Measurements from ENCODE around the gene MSI2. TPM values are rescaled to one million over a fixed set of nuclear protein-coding genes. Genes with fewer than 3 reads are reported as not detected.

Gene MSI2
- total RNA-seq, 2 donors from 2014 or later = 23.2 to 30.9 TPM

- intact Hi-C loops (cut with DNase I) = loop anchor here (5.0 to 10.0 kb wide), 2 partner anchors 69 to 426 kb away; no protein-coding TSS in a partner anchor
- no peak for DNase-seq (ENCODE audit: low spot score)
Observed at GRCh38 chr17:57670769-57671569, 414.6 kb downstream of the MSI2 start.

- intact Hi-C loops (cut with DNase I) = loop anchor here (5.0 to 10.0 kb wide), 2 partner anchors 70 to 427 kb away; no protein-coding TSS in a partner anchor
- peak; percentile 91 for DNase-seq (ENCODE audit: low spot score)
Observed at GRCh38 chr17:57671667-57672632, 415.6 kb downstream of the MSI2 start.

GRCh38 chr17:57672971-57673370, 416.6 kb downstream of the MSI2 start:
- DNase-seq (ENCODE audit: low spot score) = no peak
- intact Hi-C loops (cut with DNase I) = loop anchor here (5.0 to 10.0 kb wide), 2 partner anchors 71 to 428 kb away; no protein-coding TSS in a partner anchor

- DNase-seq (ENCODE audit: low spot score) = no peak
- intact Hi-C loops (cut with DNase I) = loop anchor here (5.0 to 10.0 kb wide), 2 partner anchors 73 to 430 kb away; no protein-coding TSS in a partner anchor
Observed at GRCh38 chr17:57674894-57675293, 418.6 kb downstream of the MSI2 start.

GRCh38 chr17:57675427-57676387, 419.4 kb downstream of the MSI2 start:
- no peak for DNase-seq (ENCODE audit: low spot score)
- intact Hi-C loops (cut with DNase I) = loop anchor here (10.0 kb wide), 1 partner anchor 431 kb away; no protein-coding TSS in a partner anchor

- intact Hi-C loops (cut with DNase I) = loop anchor here (10.0 kb wide), 1 partner anchor 432 kb away; no protein-coding TSS in a partner anchor
Observed at GRCh38 chr17:57676543-57676942, 420.2 kb downstream of the MSI2 start.

GRCh38 chr17:57677301-57677700, 421.0 kb downstream of the MSI2 start:
- no peak for DNase-seq (ENCODE audit: low spot score)
- intact Hi-C loops (cut with DNase I) = loop anchor here (10.0 kb wide), 1 partner anchor 432 kb away; no protein-coding TSS in a partner anchor

More at GRCh38 chr17:57676543-57676942, 420.2 kb downstream of the MSI2 start:
- DNase-seq (ENCODE audit: low spot score) = no peak

- intact Hi-C loops (cut with DNase I) = loop anchor here (10.0 kb wide), 1 partner anchor 433 kb away; no protein-coding TSS in a partner anchor
- no peak for DNase-seq (ENCODE audit: low spot score)
Observed at GRCh38 chr17:57677858-57678257, 421.5 kb downstream of the MSI2 start.

GRCh38 chr17:57678393-57678792, 422.1 kb downstream of the MSI2 start:
- intact Hi-C loops (cut with DNase I) = loop anchor here (10.0 kb wide), 1 partner anchor 434 kb away; no protein-coding TSS in a partner anchor
- DNase-seq (ENCODE audit: low spot score) = no peak

GRCh38 chr17:57679356-57679755, 423.0 kb downstream of the MSI2 start:
- intact Hi-C loops (cut with DNase I) = loop anchor here (10.0 kb wide), 1 partner anchor 435 kb away; no protein-coding TSS in a partner anchor
- no peak for DNase-seq (ENCODE audit: low spot score)

- intact Hi-C loops (cut with DNase I) = loop anchor here (10.0 kb wide), 1 partner anchor 435 kb away; no protein-coding TSS in a partner anchor
- no peak for DNase-seq (ENCODE audit: low spot score)
Observed at GRCh38 chr17:57679906-57680695, 423.8 kb downstream of the MSI2 start.

GRCh38 chr17:57682701-57683100, 426.4 kb downstream of the MSI2 start:
- intact Hi-C loops (cut with DNase I) = no loop called here
- DNase-seq (ENCODE audit: low spot score) = no peak

- intact Hi-C loops (cut with DNase I) = no loop called here
- no peak for DNase-seq (ENCODE audit: low spot score)
Observed at GRCh38 chr17:57684711-57685498, 428.6 kb downstream of the MSI2 start.

GRCh38 chr17:57685499-57686132, 429.3 kb downstream of the MSI2 start:
- intact Hi-C loops (cut with DNase I) = no loop called here
- no peak for DNase-seq (ENCODE audit: low spot score)

- no peak for DNase-seq (ENCODE audit: low spot score)
- intact Hi-C loops (cut with DNase I) = no loop called here
Observed at GRCh38 chr17:57687642-57688041, 431.3 kb downstream of the MSI2 start.

- intact Hi-C loops (cut with DNase I) = no loop called here
- DNase-seq (ENCODE audit: low spot score) = no peak
Observed at GRCh38 chr17:57689254-57689653, 432.9 kb downstream of the MSI2 start.
